Mesangial cell (primary cell): ENCODE results near the gene DEFB124. TPM values are rescaled to one million over a fixed set of nuclear protein-coding genes. Genes with fewer than 3 reads are reported as not detected.

ENCODE experiments used
- total RNA-seq: library from RNA; depleted of rRNA; stranded (reverse); fragments of >200 nt; gene quantifications from 2 replicates; pipeline ENCODE4 v1.2.3, GENCODE V29; 2015

DEFB124 gene
- total RNA-seq = not detected in 2 replicates

DNA sequence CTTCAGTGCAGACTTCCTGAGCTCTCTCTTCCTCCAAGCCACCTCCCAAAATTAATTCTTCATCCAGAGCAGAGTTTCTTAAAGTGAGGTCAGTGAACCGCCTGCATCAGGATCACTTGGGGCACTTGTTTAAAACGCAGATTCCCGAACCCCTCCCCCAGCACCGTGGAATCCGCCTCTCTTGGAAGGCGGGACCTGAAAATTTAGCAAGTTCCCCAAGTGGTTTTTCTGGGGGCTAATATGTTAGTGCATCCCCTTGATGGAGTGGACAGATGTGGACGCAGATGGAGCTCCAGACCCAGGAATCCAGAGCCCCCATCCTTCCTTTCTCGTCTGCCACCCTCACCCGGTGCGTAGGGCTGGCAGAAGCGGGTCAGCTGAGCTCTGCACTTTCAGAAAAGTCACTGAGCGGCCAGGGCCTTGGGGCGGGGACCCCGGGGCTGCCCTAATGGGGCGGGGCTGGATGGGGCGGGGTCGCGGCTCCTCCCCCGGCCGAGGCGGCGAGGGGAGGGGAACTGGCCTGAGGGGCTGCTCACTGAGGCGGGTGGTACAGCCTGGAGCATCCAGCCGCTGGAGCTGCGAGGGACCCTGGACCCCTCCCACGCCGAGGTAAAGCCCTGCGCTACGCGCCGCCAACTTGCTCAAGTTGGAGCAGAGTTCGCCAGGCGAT, at the start of gene DEFB124, which contains the start of gene REM1:
Gene DEFB124 (minus strand): TSS at position 370 of the 670 bp plus-strand sequence. CDS start 2,114 bp downstream, outside the sequence.
Gene REM1 (plus strand): TSS at position 531 of the 670 bp plus-strand sequence. CDS start 1,158 bp downstream, outside the sequence.

GRCh38 chr20:31514154-31515071, 39.5 kb upstream of the DEFB124 start, which contains the start of gene HM13:
Gene HM13, plus strand, starts transcription at chr20:31514442. Its CDS starts 110 bp downstream, at chr20:31514552.

GRCh38 chr20:31440012-31440659, 34.8 kb downstream of the DEFB124 start, which contains the start of gene DEFB123:
Gene DEFB123, plus strand, starts transcription at chr20:31440632. Its CDS starts 67 bp downstream, at chr20:31440699.

Other genes starting within 250 kb of the DEFB124 start
- not detected in 2 replicates for gene DEFB115, start 217.5 kb downstream of the DEFB124 start, total RNA-seq
- gene DEFB116, start 166.5 kb downstream of the DEFB124 start, total RNA-seq = not detected in 2 replicates
- gene DEFB118, start 106.5 kb downstream of the DEFB124 start, total RNA-seq = not detected in 2 replicates
- gene DEFB119, start 84.5 kb downstream of the DEFB124 start, total RNA-seq = not detected in 2 replicates
- gene DEFB121, start 68.9 kb downstream of the DEFB124 start, total RNA-seq = not detected in 2 replicates
- not detected in 2 replicates for gene DEFB123, start 34.5 kb downstream of the DEFB124 start, total RNA-seq
- not detected in 2 replicates for gene REM1, start 161 bp upstream of the DEFB124 start, total RNA-seq
- gene HM13, start 39.3 kb upstream of the DEFB124 start, total RNA-seq = 116 and 120 TPM in 2 replicates
- gene ID1, start 130.2 kb upstream of the DEFB124 start, total RNA-seq = 109 and 187 TPM in 2 replicates
- gene COX4I2, start 162.8 kb upstream of the DEFB124 start, total RNA-seq = 0.98 TPM in 1 of 2 replicates, not detected in the other
- gene BCL2L1, start 247.7 kb upstream of the DEFB124 start, total RNA-seq = 129 and 235 TPM in 2 replicates